ENCODE data around the gene CCND2. TPM values are rescaled to one million over a fixed set of nuclear protein-coding genes. Genes with fewer than 3 reads are reported as not detected.

Gene CCND2
- total RNA-seq, 1 donor from 2014 or later, result 108 TPM

- no peak for DNase-seq (ENCODE audit: low spot score)
Measured at GRCh38 chr12:4289998-4290790, 16.6 kb downstream of the CCND2 start.

DNA sequence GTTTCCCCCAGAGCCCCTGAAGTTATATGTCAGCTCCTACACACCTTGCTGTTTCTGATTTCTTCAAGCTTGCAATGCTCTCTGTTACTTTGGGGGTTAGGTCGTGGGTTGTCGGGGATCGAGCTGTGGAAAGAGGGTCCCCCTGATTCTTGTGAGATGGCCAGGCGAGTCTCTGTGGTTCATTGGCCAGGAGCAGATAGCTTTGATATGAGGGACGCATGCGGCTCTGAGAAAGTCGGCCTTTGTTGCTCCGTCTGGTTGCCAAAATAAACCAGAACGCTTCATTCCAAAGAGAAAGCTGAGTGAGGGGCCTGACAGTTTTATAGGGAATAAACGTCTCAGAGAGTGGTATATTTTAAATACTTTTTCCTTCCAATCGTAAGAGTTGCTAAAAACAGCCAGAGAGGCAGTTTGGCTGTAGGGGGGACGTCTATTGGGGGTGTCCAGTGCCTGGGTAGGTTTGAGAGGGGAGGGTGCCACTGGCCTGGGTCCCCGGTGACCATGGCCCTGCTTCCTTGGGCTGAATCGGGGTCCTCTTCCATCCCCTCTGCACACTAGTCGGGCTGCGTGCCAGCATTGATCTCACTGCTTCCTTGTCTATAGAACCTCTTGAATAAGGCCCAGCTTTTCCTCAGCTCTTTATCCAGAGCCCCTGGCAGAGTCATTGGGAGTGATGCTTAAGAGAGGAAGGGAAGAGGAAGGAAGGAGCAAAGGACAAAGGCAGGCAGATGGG, 18.9 kb downstream of the CCND2 start:
- DNase-seq (ENCODE audit: low spot score), result no peak

DNA sequence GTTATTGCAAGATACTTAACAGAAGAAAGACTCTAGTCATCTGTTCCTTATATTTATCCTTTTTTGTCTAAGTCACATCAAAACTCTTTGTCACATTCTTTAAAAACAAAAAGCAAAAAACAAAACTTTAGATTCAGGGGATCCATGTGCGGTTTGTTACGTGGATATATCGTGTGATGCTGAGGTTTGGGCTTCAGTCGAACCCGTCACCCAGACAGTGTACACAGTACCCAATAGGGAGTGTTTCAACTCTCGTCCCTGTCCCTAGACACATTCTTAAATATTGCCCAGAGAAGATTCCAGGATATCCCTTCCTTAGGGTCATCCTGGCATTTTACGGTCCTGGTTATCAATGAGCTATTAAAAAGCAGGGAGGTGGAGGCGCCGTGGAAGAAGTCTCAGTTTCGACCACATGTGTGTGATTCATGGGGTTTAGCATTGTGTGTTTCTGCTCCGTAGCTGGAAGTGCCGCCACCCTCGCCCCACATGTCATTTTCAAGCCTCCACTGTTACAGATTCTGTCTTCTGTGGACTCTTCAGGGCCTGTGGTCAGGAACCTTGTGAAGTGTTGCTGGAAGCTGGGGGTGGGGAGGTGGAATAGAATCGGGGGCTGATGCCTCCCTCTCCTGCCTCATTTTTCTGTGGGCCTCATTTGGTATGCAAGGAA, 19.9 kb downstream of the CCND2 start:
- DNase-seq (ENCODE audit: low spot score), result no peak

- DNase-seq (ENCODE audit: low spot score), result no peak
Measured at GRCh38 chr12:4293966-4294505, 20.5 kb downstream of the CCND2 start.

DNA sequence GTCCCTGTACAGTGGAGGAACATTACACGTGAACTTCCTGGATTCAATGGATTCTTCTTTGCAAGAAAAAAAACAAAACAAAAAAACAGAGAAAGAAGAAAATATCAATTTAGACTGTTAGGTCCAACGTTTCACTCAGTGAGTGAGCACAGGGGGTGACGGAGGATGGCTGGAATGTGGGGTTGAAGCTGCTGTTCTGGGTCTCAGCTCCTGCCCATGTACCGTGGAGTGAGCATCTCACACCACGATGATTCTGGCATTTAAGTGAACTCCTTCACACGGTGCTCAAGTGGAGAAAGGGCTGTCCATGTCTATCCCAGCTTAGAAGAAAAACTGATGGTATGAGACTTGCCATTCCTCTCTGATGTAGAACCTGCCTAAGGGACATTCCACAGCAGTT, 23.2 kb downstream of the CCND2 start:
- no peak for DNase-seq (ENCODE audit: low spot score)

GRCh38 chr12:4297617-4298016, 24.1 kb downstream of the CCND2 start:
- DNase-seq (ENCODE audit: low spot score), result no peak

GRCh38 chr12:4300883-4301282, 27.3 kb downstream of the CCND2 start:
- DNase-seq (ENCODE audit: low spot score), result no peak

GRCh38 chr12:4301932-4302501, 28.5 kb downstream of the CCND2 start:
- DNase-seq (ENCODE audit: low spot score), result no peak

DNA sequence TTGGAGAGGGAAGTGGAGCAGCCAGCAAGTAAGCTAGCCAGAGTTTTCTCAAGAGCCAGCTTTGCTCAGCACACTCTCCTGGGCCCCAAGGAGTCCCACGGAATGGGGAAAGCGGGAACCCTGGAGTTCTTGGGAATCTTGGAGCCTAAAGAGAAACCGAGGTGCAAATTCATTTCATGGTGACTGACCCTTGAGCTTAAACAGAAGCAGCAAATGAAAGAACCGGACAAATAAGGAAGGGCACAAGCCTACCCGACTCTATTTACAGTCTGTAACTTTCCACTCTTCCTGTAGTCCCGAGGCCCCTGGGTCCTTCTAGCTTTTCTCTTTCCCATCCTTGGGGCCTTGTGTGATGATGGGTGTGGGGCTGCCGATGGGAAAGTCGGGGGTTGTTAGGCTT, 29.3 kb downstream of the CCND2 start:
- no peak for DNase-seq (ENCODE audit: low spot score)

DNA sequence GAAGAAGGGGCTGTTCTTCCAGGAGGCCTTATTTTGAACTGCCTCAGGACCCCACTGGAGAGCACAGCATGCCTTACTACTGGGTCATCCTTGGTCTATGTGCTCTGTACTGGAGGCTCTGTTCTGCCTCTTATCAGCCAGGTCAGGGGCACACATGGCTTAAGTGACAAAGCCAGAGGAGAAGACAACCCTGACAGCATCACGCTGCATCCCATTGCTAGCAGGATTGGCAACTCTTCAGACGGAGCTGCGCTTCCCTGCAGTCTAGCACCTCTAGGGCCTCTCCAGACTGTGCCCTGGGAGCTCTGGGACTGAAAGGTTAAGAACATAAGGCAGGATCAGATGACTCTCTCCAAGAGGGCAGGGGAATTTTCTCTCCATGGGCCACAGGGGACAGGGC, 30.2 kb downstream of the CCND2 start:
- no peak for DNase-seq (ENCODE audit: low spot score)

GRCh38 chr12:4307593-4308333, 34.2 kb downstream of the CCND2 start:
- DNase-seq (ENCODE audit: low spot score), result peak; percentile 83

DNA sequence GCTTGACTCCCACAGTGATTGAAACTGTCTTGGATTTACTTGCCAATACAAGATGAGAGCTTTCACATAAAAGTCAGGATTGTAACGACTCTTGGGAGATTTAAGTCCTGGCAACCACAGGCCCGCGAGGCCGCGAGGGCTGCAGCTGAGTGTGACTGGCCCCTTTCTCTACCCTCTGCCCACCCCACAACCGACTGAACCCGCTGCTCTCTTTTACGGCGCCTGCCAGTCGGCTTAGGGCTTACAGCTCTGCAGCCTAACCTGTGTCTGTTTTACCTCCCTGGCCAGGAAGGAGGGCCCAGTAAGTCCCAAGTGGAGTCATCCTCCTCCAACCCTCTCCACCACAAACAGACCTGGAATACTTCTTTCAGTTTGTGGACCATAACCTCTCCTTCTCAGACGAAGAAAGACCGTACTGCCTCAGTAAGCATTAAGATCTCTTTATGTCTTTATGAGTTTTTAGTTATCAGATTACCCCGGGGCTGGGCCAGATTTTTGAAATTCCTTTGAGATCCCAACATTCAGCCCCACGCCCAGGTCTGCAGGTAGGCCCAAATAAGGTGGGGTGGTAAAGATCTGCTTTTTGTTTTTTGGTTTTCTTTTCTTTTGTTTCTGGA, 34.9 kb downstream of the CCND2 start:
- no peak for DNase-seq (ENCODE audit: low spot score)

- DNase-seq (ENCODE audit: low spot score), result no peak
Measured at GRCh38 chr12:4311776-4312175, 38.2 kb downstream of the CCND2 start.

GRCh38 chr12:4312251-4312650, 38.7 kb downstream of the CCND2 start:
- no peak for DNase-seq (ENCODE audit: low spot score)

DNA sequence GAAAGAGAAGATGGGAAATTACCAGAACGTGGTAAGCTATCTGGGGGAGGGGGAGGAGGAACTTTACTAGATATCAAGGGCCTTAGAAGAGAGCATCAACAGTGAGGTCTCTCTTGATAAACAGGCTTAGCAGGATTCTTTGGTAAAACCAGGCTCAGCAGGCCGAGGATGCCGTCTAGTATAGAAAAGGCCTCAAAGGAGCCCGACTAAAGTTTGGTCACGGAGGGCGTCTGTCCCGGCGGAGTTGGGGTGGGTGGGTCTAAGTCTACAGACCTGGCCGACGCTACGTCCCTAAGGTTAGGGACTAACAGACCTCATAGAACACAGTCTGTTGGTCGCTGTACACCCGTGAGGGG, 46.9 kb downstream of the CCND2 start:
- no peak for DNase-seq (ENCODE audit: low spot score)

DNA sequence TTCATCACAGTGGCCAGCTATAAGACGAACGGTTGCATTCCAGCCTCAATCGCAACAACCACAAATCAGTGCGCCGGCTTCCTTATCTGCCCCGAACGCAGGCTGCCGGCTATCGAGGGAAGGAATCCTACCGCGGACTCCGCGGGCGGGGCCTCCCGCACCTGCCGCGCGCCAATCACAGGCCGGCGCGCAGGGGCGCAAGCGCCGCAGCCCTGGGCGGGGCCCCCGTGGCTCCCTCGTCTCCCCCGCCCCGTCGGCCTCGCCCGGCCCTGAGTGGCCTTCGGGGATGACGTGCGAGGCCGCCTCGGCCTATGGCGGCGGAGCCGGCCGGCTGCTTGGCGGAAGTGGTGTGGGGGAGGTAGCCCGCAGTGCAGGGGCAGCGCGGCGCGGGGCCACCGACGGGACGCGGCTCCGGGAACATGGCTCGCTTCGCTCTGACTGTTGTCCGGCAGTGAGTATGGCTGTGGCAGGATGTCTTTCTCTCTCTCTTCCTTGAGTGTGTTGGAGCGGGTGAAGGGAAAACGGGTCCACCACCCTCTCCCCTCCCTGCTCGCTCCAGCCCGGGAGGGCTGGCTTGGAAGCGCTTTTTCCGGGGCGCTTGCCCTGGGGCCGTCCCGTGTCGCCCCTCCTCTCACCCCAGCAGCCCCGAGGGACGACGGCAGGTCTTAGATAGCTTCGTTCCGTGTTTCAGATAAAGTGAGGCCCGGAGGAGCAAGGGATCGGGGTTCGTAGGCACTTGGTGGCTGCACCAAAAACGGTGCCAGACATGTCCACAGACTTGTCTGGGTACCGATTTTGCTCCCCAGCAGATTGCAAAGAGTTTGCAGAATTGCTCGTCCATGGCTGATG, 47.5 kb downstream of the CCND2 start, which contains the start of gene TIGAR:
Gene TIGAR, plus strand, starts transcription at position 361 of the 849 bp plus-strand sequence. Its CDS starts 59 bp downstream, at position 420.
- peak; percentile 93 for DNase-seq (ENCODE audit: low spot score)

DNA sequence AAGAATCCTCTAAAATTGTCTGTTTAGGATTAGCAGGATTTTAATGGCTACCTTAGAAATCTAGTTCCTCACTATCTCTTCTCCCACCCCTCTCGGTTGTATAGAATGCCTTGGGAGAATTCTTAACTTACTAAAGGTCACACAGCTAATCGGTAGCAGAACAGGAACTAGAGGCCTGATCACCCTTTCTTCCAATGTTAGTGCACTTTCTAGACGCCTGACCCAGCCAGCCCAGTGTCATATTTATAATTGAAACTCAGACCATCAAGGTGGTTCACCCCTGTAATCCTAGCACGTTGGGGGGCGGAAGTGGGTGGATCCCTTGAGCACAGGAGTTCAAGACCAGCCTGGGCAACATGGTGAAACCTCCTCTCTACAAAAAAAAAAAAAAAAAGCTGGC, 49.2 kb downstream of the CCND2 start:
- no peak for DNase-seq (ENCODE audit: low spot score)

Measured in ureter (tissue), 1 donor.